NCI-H510A (cell line): ENCODE measurements around the gene EYA2.

Experiments
- DNase-seq: peaks from one replicate; lab custom pipeline; 2025; lab: John Stamatoyannopoulos, UW

EYA2 gene

GRCh38 chr20:47007826-47008655, 113.4 kb downstream of the EYA2 start:
- no peak for DNase-seq

GRCh38 chr20:47008842-47009518, 114.3 kb downstream of the EYA2 start:
- peak; percentile 53 for DNase-seq

GRCh38 chr20:47009784-47010183, 115.1 kb downstream of the EYA2 start:
- DNase-seq, result no peak

GRCh38 chr20:47011984-47012383, 117.3 kb downstream of the EYA2 start:
- DNase-seq, result no peak

- DNase-seq, result no peak
Measured at GRCh38 chr20:47013606-47014005, 119.0 kb downstream of the EYA2 start.

- DNase-seq, result no peak
Measured at GRCh38 chr20:47016068-47016664, 121.5 kb downstream of the EYA2 start.

- DNase-seq, result no peak
Measured at GRCh38 chr20:47018381-47018780, 123.7 kb downstream of the EYA2 start.

GRCh38 chr20:47019121-47019824, 124.6 kb downstream of the EYA2 start:
- no peak for DNase-seq

GRCh38 chr20:47020231-47020630, 125.6 kb downstream of the EYA2 start:
- DNase-seq, result no peak

- DNase-seq, result no peak
Measured at GRCh38 chr20:47021850-47022249, 127.2 kb downstream of the EYA2 start.

- DNase-seq, result no peak
Measured at GRCh38 chr20:47024461-47024937, 129.9 kb downstream of the EYA2 start.

GRCh38 chr20:47027042-47027441, 132.4 kb downstream of the EYA2 start:
- no peak for DNase-seq

- DNase-seq, result no peak
Measured at GRCh38 chr20:47027456-47027855, 132.8 kb downstream of the EYA2 start.

GRCh38 chr20:47028487-47028886, 133.8 kb downstream of the EYA2 start:
- DNase-seq, result no peak

- no peak for DNase-seq
Measured at GRCh38 chr20:47029845-47030244, 135.2 kb downstream of the EYA2 start.

GRCh38 chr20:47030271-47030810, 135.7 kb downstream of the EYA2 start:
- no peak for DNase-seq

- no peak for DNase-seq
Measured at GRCh38 chr20:47031004-47031403, 136.4 kb downstream of the EYA2 start.

GRCh38 chr20:47031821-47032220, 137.2 kb downstream of the EYA2 start:
- no peak for DNase-seq

- DNase-seq, result no peak
Measured at GRCh38 chr20:47032933-47033578, 138.4 kb downstream of the EYA2 start.

GRCh38 chr20:47033665-47034064, 139.0 kb downstream of the EYA2 start:
- DNase-seq, result no peak

- no peak for DNase-seq
Measured at GRCh38 chr20:47035026-47035590, 140.5 kb downstream of the EYA2 start.
